Ramos (cell line): ENCODE measurements around the gene ACAD9.

ENCODE experiments used
- in situ Hi-C: fragments of 300-500 bp; cut with MboI; formaldehyde crosslinking; loops from one replicate; pipeline ENCODE4 v1.14.3; 2022; ENCODE audit warnings: low sequenced_read_pairs; ENCODE audit not compliant: unreplicated experiment

ACAD9 gene

DNA sequence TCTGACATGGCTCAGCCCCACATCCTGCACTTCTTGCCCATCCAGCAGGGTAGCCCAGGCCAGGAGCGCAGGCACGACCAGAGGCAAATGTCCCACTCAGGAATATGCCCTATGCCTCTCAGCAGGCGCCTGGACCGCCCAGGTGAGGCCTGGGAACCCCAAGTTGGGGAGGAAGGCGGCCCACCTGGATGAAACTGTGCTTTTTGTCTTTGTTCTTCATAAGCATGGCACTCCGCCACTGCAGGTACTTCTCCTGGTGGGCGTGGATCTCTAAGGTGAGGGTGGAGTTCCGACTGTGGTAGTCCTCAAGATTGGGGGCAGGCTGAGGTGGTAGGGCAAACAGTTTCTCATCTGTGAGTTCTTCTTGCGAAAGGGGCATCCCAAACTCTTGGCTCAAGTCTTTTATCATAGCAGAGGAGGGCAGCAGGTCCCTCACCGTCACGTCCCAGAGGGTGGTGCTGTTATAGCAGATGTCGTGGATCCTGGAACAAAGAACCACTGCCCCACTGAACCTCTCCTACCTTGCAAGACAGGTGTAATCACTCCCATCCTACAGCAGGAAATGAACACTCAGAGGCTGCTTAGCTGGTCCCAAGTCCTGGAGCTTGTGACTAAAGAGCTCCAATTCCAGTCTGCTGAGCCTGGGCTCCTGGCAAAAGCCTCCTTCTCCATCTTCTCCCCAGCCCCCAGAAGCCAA is 53.2 kb downstream of the ACAD9 start:
- in situ Hi-C loops: no loop called here

- in situ Hi-C loops: no loop called here
Observed at GRCh38 chr3:128933213-128933921, 53.9 kb downstream of the ACAD9 start.

- in situ Hi-C loops: no loop called here
Observed at GRCh38 chr3:128933922-128934253, 54.5 kb downstream of the ACAD9 start.

- in situ Hi-C loops: no loop called here
Observed at GRCh38 chr3:128935922-128936321, 56.5 kb downstream of the ACAD9 start.

- in situ Hi-C loops: no loop called here
Observed at GRCh38 chr3:128936341-128936740, 56.9 kb downstream of the ACAD9 start.

- in situ Hi-C loops: no loop called here
Observed at GRCh38 chr3:128940252-128940651, 60.8 kb downstream of the ACAD9 start.

DNA sequence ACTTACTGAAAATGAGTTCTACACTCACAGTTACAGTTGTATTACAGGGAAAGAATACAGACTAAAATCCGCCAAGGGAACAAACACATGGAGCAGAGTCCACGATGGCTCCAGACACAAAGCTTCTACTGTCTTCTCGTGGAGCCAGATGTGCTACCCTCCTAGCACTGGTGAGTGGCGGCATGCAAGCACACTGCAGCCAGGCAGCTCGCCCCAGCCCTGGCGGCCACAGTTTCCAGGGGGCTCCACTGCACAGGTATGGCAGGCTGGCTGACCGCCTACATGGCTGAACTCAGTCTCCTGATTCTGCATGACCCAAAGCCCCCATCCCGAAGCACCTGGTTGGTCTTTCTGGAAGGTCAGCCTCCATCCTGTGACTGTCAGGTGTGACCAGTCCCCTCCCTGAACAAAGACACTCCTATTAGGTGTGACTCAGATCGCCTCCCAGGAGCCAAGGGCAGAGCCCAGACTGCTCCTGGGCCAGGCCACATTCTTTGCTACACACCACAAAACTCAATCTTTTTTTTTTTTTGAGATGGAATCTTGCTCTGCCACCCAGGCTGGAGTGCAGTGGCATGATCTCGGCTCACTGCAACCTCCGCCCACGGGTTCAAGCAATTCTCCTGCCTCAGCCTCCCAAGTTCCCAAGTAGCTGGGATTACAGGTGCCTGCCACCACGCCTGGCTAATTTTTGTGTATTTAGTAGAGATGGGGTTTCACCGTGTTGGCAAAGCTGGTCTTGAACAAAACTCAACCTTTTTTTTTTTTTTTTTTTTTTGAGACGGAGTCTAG is 62.9 kb downstream of the ACAD9 start:
- in situ Hi-C loops: no loop called here

GRCh38 chr3:128945041-128945877 is 65.8 kb downstream of the ACAD9 start:
- in situ Hi-C loops: no loop called here

DNA sequence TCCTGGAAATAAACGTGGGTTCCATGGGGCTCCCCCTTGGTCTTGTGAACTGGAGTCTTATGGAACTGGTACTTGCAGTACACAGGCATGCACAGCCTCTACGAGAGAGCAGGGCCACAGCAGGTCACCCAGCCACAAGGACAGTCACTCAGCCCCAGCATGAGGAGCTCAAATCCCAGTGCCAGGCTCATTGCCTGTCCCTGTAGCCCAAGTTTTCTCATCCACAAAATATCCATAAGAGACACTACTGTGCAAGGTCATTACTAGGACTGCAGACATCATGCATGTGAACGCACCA is 66.4 kb downstream of the ACAD9 start:
- in situ Hi-C loops: no loop called here

DNA sequence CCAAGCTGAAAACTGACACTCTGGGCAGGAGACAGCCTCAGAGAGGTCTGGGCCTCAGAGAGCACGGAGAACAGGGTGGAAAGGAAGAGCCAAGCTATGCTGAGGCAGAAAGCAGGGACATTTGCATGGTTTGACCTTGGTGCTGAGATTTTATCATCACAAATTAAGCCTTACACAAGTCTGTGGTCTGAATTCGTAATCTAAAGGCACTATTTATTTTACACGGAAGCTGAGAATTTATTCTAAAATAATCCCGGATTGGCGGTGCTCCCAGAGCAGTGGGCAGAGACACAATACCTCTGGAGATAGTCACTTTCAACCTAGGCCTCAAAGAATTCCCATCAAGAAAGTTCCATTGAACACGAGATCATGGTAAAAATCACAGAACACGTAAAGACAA is 67.0 kb downstream of the ACAD9 start:
- in situ Hi-C loops: no loop called here

- in situ Hi-C loops: no loop called here
Observed at GRCh38 chr3:128949158-128949557, 69.7 kb downstream of the ACAD9 start.

- in situ Hi-C loops: no loop called here
Observed at GRCh38 chr3:128950223-128950938, 71.0 kb downstream of the ACAD9 start.

GRCh38 chr3:128956440-128956839 is 77.0 kb downstream of the ACAD9 start:
- in situ Hi-C loops: no loop called here
